ENCODE results near the gene SDK2. TPM values are rescaled to one million over a fixed set of nuclear protein-coding genes. Genes with fewer than 3 reads are reported as not detected.

Gene SDK2
- polyA plus RNA-seq, 3 donors, result 0.01 TPM; not detected in 2

DNA sequence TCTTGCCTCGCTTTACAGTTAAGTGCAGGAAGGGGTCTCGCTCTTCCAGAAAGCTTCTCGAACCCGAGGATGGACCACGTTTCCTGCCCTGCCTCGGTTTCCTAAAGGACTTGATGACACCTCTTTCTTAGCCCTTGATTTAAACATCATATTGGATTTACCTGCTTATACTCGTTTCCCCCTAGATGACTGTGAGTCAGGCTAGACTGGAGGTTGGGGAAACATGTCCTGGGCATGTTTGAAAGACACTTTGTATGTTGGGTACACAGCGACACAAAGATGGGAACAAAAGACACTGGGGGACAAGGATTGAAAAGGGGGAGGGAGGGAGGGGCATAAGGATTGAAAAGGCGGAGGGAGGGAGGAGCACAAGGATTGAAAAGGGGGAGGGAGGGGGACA is 30.0 kb downstream of the SDK2 start:
- H3K27ac ChIP-seq (ENCODE audit: low read depth in 1 of 2, low read length in 2 of 2), result no peak overlapping the region
- H3K4me1 Mint-ChIP-seq, result peaks cover 4% of the 10 kb centered on the region
- no peak for DNase-seq
- H3K36me3 ChIP-seq (replicated peaks in 1 of 2; ENCODE audit: control insufficient read depth in 1 of 2, insufficient read depth in 2 of 2, low read length in 2 of 2), result no peaks in the 10 kb centered on the region
- no peaks in the 10 kb centered on the region for H3K79me2 ChIP-seq (ENCODE audit: insufficient read depth, low read length)
- H3K36me3 Mint-ChIP-seq, result no peaks in the 10 kb centered on the region
- intact Hi-C loops (cut with micrococcal nuclease), result no loop called here
- no peaks in the 10 kb centered on the region for H4K20me1 ChIP-seq (ENCODE audit: insufficient read depth, low read length)
- H3K9me3 ChIP-seq (replicated peaks in 1 of 2; ENCODE audit: control insufficient read depth in 1 of 2, insufficient read depth in 1 of 2, low read length in 2 of 2), result peaks cover 0 to 4% of the 10 kb centered on the region in 2 donors
- no peak overlapping the region for H3K4me3 Mint-ChIP-seq
- peaks cover 0 to 4% (median 1%) of the 10 kb centered on the region in 3 donors for H3K27me3 Mint-ChIP-seq (ENCODE audit: low read depth in 3 of 3)
- H2AFZ ChIP-seq (ENCODE audit: insufficient read depth, low read depth, low read length, poor library complexity, severe bottlenecking), result no peak overlapping the region
- WGBS (ENCODE audit: insufficient coverage), result 85% methylated on average over 5 of the region's 9 CpGs
- H3K27ac Mint-ChIP-seq, result no peak overlapping the region
- no peak for TF ChIP-seq CTCF (IDR thresholded peaks at IDR 0.05)
- no peaks in the 10 kb centered on the region for H3K27me3 ChIP-seq (ENCODE audit: control insufficient read depth in 2 of 2, insufficient read depth in 2 of 2, low read length in 2 of 2)
- H3K4me2 ChIP-seq (replicated peaks; ENCODE audit: extremely low read depth, low read length, poor library complexity, severe bottlenecking), result no peak overlapping the region
- H3K4me1 ChIP-seq (ENCODE audit: control insufficient read depth in 1 of 2, insufficient read depth in 2 of 2, low read length in 2 of 2), result no peaks in the 10 kb centered on the region
- no peak overlapping the region for H3K4me3 ChIP-seq (replicated peaks in 1 of 3; ENCODE audit: low read depth in 2 of 3, low read length in 3 of 3)
- peaks cover 0 to 10% (median 3%) of the 10 kb centered on the region in 7 donors for H3K9me3 Mint-ChIP-seq
- no peak overlapping the region for H3K9ac ChIP-seq (ENCODE audit: insufficient read depth, low read length, poor library complexity, severe bottlenecking)

DNA sequence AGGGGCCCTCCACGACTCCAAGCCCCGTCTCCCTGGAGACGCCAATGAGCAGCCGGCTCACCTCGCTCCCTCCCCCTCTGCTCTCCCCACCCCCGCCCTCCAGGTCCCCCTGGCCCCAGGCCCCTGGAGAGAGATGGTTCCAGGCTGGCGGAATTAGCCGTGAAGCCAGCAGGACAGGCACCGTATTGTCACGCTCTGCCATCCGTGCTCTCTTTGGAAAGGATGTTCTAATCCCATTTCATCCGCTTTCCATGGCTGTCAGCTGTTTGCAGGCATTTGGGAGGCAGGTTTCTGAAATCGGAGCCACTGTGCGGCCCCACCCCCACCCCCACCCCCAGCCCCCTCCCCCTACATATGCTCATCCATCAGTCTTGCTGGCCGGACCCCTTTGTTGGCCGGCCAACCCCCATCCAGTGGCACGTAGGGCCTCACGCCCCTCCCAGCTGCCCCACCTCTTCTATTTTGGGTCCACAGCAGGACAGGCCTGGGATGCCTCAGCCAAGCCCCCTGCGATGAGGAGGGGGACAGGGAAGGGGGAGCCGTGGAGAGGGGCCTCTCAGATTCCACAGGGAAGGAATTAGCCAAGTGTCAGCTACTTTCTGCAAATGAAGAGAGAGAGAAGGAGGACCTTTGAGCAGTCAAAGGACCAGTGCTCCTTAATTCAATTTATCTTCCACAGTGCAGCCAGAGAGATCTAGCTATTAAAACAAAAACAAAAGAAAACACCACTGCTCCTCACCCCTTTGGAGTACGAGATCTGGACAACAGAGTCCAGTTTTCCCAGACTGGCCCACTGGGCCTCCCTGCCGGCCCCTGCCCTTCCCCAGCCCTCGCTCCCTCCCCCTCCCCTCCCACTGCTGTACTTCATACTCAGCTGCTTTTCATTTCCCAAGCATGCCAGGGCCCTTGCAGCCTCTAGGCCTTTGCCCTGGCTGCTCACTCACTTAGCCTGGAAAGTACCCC is 30.7 kb downstream of the SDK2 start:
- peaks cover 0 to 6% (median under 1%) of the 10 kb centered on the region in 7 donors for H3K9me3 Mint-ChIP-seq
- no peaks in the 10 kb centered on the region for H3K27me3 ChIP-seq (ENCODE audit: control insufficient read depth in 2 of 2, insufficient read depth in 2 of 2, low read length in 2 of 2)
- H3K4me1 ChIP-seq (ENCODE audit: control insufficient read depth in 1 of 2, insufficient read depth in 2 of 2, low read length in 2 of 2), result no peaks in the 10 kb centered on the region
- H4K20me1 ChIP-seq (ENCODE audit: insufficient read depth, low read length), result no peaks in the 10 kb centered on the region
- H3K27ac ChIP-seq (ENCODE audit: low read depth in 1 of 2, low read length in 2 of 2), result no peak overlapping the region
- no peak overlapping the region for H3K9ac ChIP-seq (ENCODE audit: insufficient read depth, low read length, poor library complexity, severe bottlenecking)
- DNase-seq, result no peak
- H3K27ac Mint-ChIP-seq, result no peak overlapping the region
- 94% methylated on average over 5 of the region's 23 CpGs for WGBS (ENCODE audit: insufficient coverage)
- no peak overlapping the region for H3K4me3 ChIP-seq (replicated peaks in 1 of 3; ENCODE audit: low read depth in 2 of 3, low read length in 3 of 3)
- H2AFZ ChIP-seq (ENCODE audit: insufficient read depth, low read depth, low read length, poor library complexity, severe bottlenecking), result no peak overlapping the region
- H3K9me3 ChIP-seq (replicated peaks in 1 of 2; ENCODE audit: control insufficient read depth in 1 of 2, insufficient read depth in 1 of 2, low read length in 2 of 2), result peaks cover 0 to 2% of the 10 kb centered on the region in 2 donors
- no peak overlapping the region for H3K4me2 ChIP-seq (replicated peaks; ENCODE audit: extremely low read depth, low read length, poor library complexity, severe bottlenecking)
- H3K79me2 ChIP-seq (ENCODE audit: insufficient read depth, low read length), result no peaks in the 10 kb centered on the region
- no peaks in the 10 kb centered on the region for H3K36me3 ChIP-seq (replicated peaks in 1 of 2; ENCODE audit: control insufficient read depth in 1 of 2, insufficient read depth in 2 of 2, low read length in 2 of 2)
- peaks cover 0 to 7% (median 1%) of the 10 kb centered on the region in 3 donors for H3K27me3 Mint-ChIP-seq (ENCODE audit: low read depth in 3 of 3)
- no peak for TF ChIP-seq CTCF (IDR thresholded peaks at IDR 0.05)
- H3K4me3 Mint-ChIP-seq, result no peak overlapping the region
- intact Hi-C loops (cut with micrococcal nuclease), result no loop called here
- H3K4me1 Mint-ChIP-seq, result peaks cover 4% of the 10 kb centered on the region
- H3K36me3 Mint-ChIP-seq, result no peaks in the 10 kb centered on the region
